T47D (cell line): ENCODE measurements around the gene CLNS1A.

Experiments
- DNase-seq, 2 experiments: peaks; one replicate each; pipeline versions ENCODE4 v3.0.0 to v3.0.0-alpha.2; 2011 to 2012; ENCODE audit warnings: low read depth in 1 of 2, low spot score in 1 of 2
- JUND ChIP-seq: IDR thresholded peaks from 2 replicates; pipeline ENCODE4 v1.6.1; 2012; ENCODE audit warnings: low read depth
- in situ Hi-C: cut with HindIII; loops from 2 replicates; pipeline ENCODE4 v1.10.0; 2016; ENCODE audit warnings: low sequenced_read_pairs, low pct_unique_long_range_greater_than_20kb

CLNS1A gene, protein sequence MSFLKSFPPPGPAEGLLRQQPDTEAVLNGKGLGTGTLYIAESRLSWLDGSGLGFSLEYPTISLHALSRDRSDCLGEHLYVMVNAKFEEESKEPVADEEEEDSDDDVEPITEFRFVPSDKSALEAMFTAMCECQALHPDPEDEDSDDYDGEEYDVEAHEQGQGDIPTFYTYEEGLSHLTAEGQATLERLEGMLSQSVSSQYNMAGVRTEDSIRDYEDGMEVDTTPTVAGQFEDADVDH

DNA sequence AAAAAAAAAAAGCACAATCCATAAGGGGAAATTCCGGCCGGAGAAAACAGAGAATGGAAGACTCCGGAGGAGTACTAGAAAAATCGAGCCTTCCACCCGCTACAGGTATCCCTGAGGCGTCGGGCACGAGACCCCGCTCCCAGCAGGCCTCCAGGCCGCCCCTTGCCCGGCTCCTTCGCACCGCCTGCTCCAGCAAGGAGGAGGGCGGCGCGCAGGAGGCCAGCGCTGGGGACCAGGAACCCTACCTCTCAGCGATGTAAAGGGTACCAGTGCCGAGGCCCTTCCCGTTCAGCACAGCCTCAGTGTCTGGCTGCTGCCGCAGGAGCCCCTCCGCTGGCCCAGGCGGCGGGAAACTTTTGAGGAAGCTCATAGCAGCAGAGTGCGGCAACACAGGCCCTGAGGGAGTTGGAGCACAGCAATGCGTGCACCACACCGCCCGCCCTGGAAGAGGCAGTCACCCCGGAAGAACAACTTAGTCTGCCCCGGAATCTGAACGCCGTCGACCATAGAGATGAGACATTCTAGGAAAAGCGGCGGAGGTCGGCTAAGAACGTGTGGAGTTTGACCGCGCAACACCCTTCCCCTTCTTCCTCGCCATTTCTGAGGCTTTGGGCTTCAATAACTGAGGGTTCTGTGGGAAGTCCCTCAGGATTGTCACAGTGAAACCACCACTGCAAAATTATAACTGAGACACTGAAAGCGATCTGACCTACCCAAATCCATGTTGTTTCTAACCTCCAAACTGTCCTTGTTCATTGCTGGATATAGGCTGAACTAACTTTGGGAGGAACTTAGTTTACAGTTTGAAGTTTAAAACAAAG, at the start of gene CLNS1A:
CLNS1A (minus strand) TSS at position 450 of the 821 bp plus-strand sequence; CDS start at position 370, 80 bp downstream.
- DNase-seq, result peak; percentile 72 to 95
- TF ChIP-seq JUND, result no peak
- in situ Hi-C loops, result no loop called here

- DNase-seq, result no peak
- in situ Hi-C loops, result no loop called here
- TF ChIP-seq JUND, result no peak
These were observed 49.5 kb upstream of the CLNS1A start for GRCh38 chr11:77687088-77687487.

- DNase-seq, result no peak
- in situ Hi-C loops, result no loop called here
- no peak for TF ChIP-seq JUND
These were observed 39.5 kb upstream of the CLNS1A start for GRCh38 chr11:77677138-77677537.

GRCh38 chr11:77672264-77672663, 34.7 kb upstream of the CLNS1A start:
- no peak for TF ChIP-seq JUND
- in situ Hi-C loops, result no loop called here
- DNase-seq, result no peak

DNA sequence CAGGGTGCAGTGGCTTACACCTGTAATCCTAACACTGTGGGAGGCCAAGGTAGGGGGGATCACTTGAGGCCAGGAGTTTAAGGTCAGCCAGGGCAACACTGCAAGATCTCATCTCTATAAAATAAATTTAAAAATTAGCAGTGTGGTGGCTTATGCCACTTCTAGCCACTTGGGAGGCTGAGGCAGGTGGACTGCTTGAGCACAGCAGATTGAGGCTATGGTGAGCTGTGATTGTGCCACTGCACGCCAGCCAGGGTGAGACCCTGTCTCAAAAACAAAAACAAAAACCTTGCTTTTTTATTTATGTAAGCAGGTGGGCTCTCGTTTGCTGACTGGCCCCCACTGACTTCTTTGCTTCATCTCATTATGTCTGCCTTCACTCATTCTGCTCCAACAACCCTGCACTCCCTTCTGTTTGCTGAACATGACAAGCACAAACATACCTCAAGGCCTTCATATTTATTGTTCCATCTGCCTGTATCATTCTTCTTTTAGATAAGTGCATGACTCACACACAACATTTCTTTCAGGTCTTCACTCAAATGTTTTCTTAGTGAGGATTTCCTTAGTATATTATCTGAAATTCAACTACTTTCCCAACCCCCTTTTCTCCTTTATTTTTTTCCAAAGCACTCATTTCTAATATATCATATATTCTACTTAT, 32.4 kb upstream of the CLNS1A start:
- TF ChIP-seq JUND, result no peak
- in situ Hi-C loops, result no loop called here
- DNase-seq, result no peak

GRCh38 chr11:77668760-77669159, 31.2 kb upstream of the CLNS1A start:
- in situ Hi-C loops, result no loop called here
- no peak for DNase-seq
- no peak for TF ChIP-seq JUND

- in situ Hi-C loops, result no loop called here
- TF ChIP-seq JUND, result no peak
- DNase-seq, result no peak
These were observed 27.8 kb upstream of the CLNS1A start for GRCh38 chr11:77665240-77665965.

- DNase-seq, result no peak
- no peak for TF ChIP-seq JUND
- in situ Hi-C loops, result no loop called here
These were observed 24.1 kb upstream of the CLNS1A start for GRCh38 chr11:77661670-77662069.

DNA sequence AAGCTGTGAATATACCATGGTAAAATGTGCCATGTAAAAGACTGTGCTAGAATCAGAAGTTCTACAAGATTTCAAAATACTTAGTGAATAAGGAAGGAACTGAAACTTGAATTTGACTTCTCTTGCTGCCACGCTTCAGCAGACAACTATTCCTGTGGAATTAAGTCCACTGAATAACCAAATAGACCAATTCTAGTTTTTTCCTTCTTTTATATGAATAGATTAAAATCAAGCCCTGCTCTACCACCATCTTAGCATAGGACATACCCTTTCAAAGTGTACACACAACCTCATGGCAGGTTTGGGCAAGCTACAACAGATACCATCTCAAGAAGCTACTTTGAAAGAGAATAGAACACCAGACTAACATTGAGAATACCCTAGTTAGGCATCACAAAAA, 23.4 kb upstream of the CLNS1A start:
- in situ Hi-C loops, result no loop called here
- peak in 1 of 2 experiments; percentile 18 for DNase-seq
- no peak for TF ChIP-seq JUND

DNA sequence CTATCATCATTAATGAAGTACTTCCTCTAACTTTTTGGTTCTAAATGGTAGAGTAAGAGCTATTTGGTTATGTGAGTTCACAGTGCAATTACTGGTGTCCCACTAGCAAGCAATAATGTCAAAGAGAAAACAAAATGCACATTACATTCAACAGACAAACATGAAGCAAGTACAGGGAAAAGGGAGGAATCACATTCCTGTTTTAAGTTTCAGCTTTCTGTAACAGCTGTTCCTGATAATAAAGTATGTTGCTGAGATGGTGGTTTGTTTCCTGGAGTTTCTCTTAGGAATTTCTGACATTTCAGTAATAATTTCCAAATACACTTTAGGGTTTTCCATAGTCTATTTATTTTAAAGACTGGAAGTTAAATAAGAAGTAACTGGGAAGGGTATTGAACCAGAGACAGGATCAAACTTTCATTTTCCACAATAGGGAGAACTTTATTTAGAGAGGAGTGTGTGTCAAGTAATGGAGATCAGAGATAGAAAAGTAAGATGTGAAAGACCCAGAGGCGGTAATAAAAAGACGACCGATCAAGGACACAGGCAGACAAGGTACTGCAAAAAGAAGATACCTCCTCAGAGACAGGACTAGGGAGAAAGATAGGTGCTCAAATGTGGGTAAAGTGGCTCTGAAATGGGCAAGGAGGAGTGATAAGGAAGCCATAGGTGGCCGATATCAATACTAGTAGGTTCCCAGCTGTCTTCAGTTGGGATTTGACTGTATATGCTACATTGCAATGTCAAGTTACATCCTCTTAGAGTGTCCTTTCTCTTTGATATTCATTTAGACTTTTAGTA, 20.8 kb upstream of the CLNS1A start:
- TF ChIP-seq JUND, result no peak
- DNase-seq, result no peak
- in situ Hi-C loops, result no loop called here

DNA sequence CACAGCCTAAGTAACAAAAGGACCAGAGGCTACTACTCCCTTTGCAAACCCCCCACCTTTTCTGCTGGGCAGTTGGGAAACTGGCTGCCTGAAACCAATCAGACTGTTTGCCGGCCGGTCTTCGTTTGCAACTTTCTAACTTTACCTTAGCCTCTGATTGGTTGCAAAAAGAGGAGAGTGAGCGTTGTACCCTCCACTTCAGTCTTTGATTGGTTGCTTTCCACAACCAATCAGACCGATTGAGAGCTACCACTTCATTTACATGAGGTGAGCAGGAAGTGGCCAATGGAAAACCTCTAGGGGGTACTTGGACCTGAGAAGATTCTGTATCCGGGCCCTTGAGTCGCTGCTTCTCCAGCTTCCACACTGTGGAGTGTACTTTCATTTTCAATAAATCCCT, 18.8 kb upstream of the CLNS1A start:
- in situ Hi-C loops, result no loop called here
- no peak for TF ChIP-seq JUND
- peak in 1 of 2 experiments; percentile 24 for DNase-seq
